GM18519 (cell line): ENCODE measurements around the gene CHMP4A.
"Not testable (repeated sequence)": the region's sequence is repeated elsewhere in the genome, so short reads cannot be mapped to it uniquely, and the experiment has no call there.

Experiments
- ATAC-seq: cut with Tn5 transposase; IDR thresholded peaks from one replicate; pipeline ENCODE4 v1.9.1; 2021; ENCODE audit warnings: mild to moderate bottlenecking, moderate library complexity; ENCODE audit not compliant: unreplicated experiment, low FRiP score

Gene CHMP4A

GRCh38 chr14:24249230-24250021 lies 36.1 kb upstream of the CHMP4A start:
- no peak for ATAC-seq

GRCh38 chr14:24247422-24247821 lies 34.1 kb upstream of the CHMP4A start:
- ATAC-seq: no peak

GRCh38 chr14:24246765-24247212 lies 33.5 kb upstream of the CHMP4A start:
- no peak for ATAC-seq

GRCh38 chr14:24245350-24245749 lies 32.1 kb upstream of the CHMP4A start:
- ATAC-seq: not testable (repeated sequence)

GRCh38 chr14:24243336-24243836 lies 30.1 kb upstream of the CHMP4A start:
- no peak for ATAC-seq

- ATAC-seq: peak; percentile 59
Measured at GRCh38 chr14:24241829-24242443, 28.6 kb upstream of the CHMP4A start.

GRCh38 chr14:24240110-24240918 lies 27.0 kb upstream of the CHMP4A start:
- ATAC-seq: no peak

GRCh38 chr14:24238527-24239037 lies 25.3 kb upstream of the CHMP4A start:
- ATAC-seq: no peak

GRCh38 chr14:24238123-24238522 lies 24.8 kb upstream of the CHMP4A start:
- no peak for ATAC-seq

- no peak for ATAC-seq
Measured at GRCh38 chr14:24237463-24237955, 24.2 kb upstream of the CHMP4A start.

- no peak for ATAC-seq
Measured at GRCh38 chr14:24236689-24237462, 23.6 kb upstream of the CHMP4A start.

- ATAC-seq: no peak
Measured at GRCh38 chr14:24235804-24236688, 22.8 kb upstream of the CHMP4A start.

- no peak for ATAC-seq
Measured at GRCh38 chr14:24234095-24235005, 21.1 kb upstream of the CHMP4A start.

- ATAC-seq: no peak
Measured at GRCh38 chr14:24233538-24233866, 20.2 kb upstream of the CHMP4A start.

GRCh38 chr14:24232645-24233537 lies 19.6 kb upstream of the CHMP4A start, which contains the start of gene GMPR2:
Gene GMPR2, plus strand, starts transcription at chr14:24232929. Its CDS starts 325 bp downstream, at chr14:24233254.
- no peak for ATAC-seq

- ATAC-seq: peak; percentile 61
Measured at GRCh38 chr14:24232121-24232644, 18.9 kb upstream of the CHMP4A start, which contains the start of gene NEDD8. Gene NEDD8, minus strand, starts transcription at chr14:24232367. Its CDS starts 100 bp downstream, at chr14:24232267.
